Measurements from ENCODE around the gene GOSR1. TPM values are rescaled to one million over a fixed set of nuclear protein-coding genes. Genes with fewer than 3 reads are reported as not detected.

GOSR1 gene
- total and polyA plus RNA-seq, 2 donors (not counting 3 experiments of a cell fraction or from before 2014, with no cell fraction given) = 13.8 to 41.0 TPM

DNA sequence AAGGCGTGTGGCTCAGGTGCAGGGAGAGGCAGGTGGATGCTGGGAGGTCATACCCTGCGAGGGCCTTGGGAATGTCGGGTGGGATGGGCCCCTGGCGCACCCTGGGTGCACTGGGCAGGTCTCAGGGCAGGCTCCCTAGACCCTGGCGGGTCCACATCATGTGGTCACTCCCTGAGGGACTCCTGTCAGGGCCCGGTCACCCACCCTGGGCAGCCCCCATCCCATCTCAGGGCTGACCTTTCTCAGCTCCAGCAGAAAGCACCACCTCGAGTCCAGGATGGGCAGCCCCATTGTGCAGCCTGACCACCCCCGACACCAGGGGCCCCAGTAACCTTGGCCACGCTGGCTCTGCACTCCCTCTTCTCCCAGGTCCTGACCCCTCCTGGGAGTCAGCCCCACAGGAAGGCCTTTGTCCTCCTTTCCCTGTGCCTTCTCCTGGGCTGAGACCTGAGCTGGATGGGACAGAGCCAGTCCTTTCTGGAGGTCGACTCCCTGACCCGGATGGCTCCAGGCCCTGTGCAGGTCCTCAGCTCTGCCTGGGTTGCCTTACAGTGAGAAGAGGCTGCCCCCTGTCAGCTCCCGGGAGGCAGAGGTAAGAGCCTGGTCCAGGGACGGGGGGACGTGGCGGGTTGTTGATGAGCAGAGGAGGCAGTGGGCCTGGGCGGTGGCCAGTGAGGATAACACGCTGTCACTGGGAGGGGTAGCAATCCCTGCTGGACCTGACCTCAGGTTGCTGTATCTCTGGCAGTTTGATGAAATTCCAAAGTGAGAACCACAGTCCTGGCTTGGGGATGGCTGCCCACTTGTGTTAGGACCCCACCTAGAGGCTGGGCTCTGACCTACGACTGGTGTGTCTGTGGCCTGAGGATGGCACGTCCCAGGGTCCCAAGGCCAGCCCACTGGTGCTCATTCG lies 77.9 kb downstream of the GOSR1 start:
- no peak overlapping the region for H3K4me3 ChIP-seq (replicated peaks in 1 of 3; ENCODE audit: insufficient read depth in 1 of 3, low read depth in 1 of 3, low read length in 3 of 3)
- TF ChIP-seq POLR2AphosphoS5 (IDR thresholded peaks at IDR 0.05; ENCODE audit: insufficient read depth, low read depth, low read length) (no peak), CTCF (IDR thresholded peaks at IDR 0.05; ENCODE audit: extremely low read depth in 1 of 2, insufficient read depth in 1 of 2, low read depth in 1 of 2, low read length in 2 of 2) (peak; percentile 13 to 51)
- ChIA-PET POLR2A (no interaction called here), CTCF (interaction anchor here (0.7 to 2.5 kb wide), 8 partner anchors 13 to 219 kb away, joined by 3 to 16 read pairs (median 4); partner anchors contain the start of gene GOSR1)
- H3K9me3 ChIP-seq (replicated peaks; ENCODE audit: control insufficient read depth, insufficient read depth, low read length) = no peaks in the 10 kb centered on the region
- H3K4me2 ChIP-seq (ENCODE audit: insufficient read depth, low read length) = no peak overlapping the region
- dilution Hi-C loops (cut with MboI; ENCODE audit: extremely low pct_ligation_motif_present, low sequenced_read_pairs) (no loop called here), intact Hi-C loops (cut with micrococcal nuclease) (loop anchor here (1.0 kb wide), 1 partner anchor 78 kb away; the partner anchor contains the start of gene GOSR1)
- no peaks in the 10 kb centered on the region for H3K9me1 ChIP-seq (replicated peaks; ENCODE audit: control insufficient read depth, extremely low read depth, insufficient read depth, low read length)
- no peak for FAIRE-seq
- H3K27ac ChIP-seq (ENCODE audit: insufficient read depth, low read depth, low read length) = no peak overlapping the region
- H2AFZ ChIP-seq (ENCODE audit: low read depth, low read length) = no peak overlapping the region
- H3K36me3 ChIP-seq (ENCODE audit: control insufficient read depth in 2 of 2, extremely low read depth in 1 of 2, insufficient read depth in 2 of 2, low read length in 2 of 2) = no peaks in the 10 kb centered on the region
- no TSS peak for BruUV-seq (replicated peaks)
- H3K27me3 ChIP-seq (ENCODE audit: control insufficient read depth in 2 of 2, insufficient read depth in 2 of 2, low read length in 2 of 2) = no peaks in the 10 kb centered on the region
- DNase-seq (ENCODE audit: low read depth, low spot score) = peak; percentile 34
- H3K79me2 ChIP-seq (ENCODE audit: control insufficient read depth, insufficient read depth, low read length) = no peaks in the 10 kb centered on the region
- no peaks in the 10 kb centered on the region for H3K4me1 ChIP-seq (ENCODE audit: control insufficient read depth, extremely low read depth, insufficient read depth, low read length)
- H4K20me1 ChIP-seq (replicated peaks; ENCODE audit: control insufficient read depth, extremely low read depth, insufficient read depth, low read length) = no peaks in the 10 kb centered on the region
- H3K9ac ChIP-seq (replicated peaks; ENCODE audit: extremely low read depth, insufficient read depth, low read length) = no peak overlapping the region

GRCh38 chr17:30555942-30556341 lies 78.7 kb downstream of the GOSR1 start:
- H3K9ac ChIP-seq (replicated peaks; ENCODE audit: extremely low read depth, insufficient read depth, low read length) = no peak overlapping the region
- H3K27ac ChIP-seq (ENCODE audit: insufficient read depth, low read depth, low read length) = no peak overlapping the region
- dilution Hi-C loops (cut with MboI; ENCODE audit: extremely low pct_ligation_motif_present, low sequenced_read_pairs) (no loop called here), intact Hi-C loops (cut with micrococcal nuclease) (loop anchor here (1.0 kb wide), 1 partner anchor 79 kb away; the partner anchor contains the start of gene GOSR1)
- H3K4me1 ChIP-seq (ENCODE audit: control insufficient read depth, extremely low read depth, insufficient read depth, low read length) = no peaks in the 10 kb centered on the region
- no peak overlapping the region for H3K4me3 ChIP-seq (replicated peaks in 1 of 3; ENCODE audit: insufficient read depth in 1 of 3, low read depth in 1 of 3, low read length in 3 of 3)
- POLR2A ChIA-PET = no interaction called here
- H3K4me2 ChIP-seq (ENCODE audit: insufficient read depth, low read length) = no peak overlapping the region
- H3K9me3 ChIP-seq (replicated peaks; ENCODE audit: control insufficient read depth, insufficient read depth, low read length) = no peaks in the 10 kb centered on the region
- FAIRE-seq (no peak), DNase-seq (ENCODE audit: low read depth, low spot score) (no peak)
- no peaks in the 10 kb centered on the region for H3K79me2 ChIP-seq (ENCODE audit: control insufficient read depth, insufficient read depth, low read length)
- TF ChIP-seq FOS (IDR thresholded peaks at IDR 0.05; ENCODE audit: borderline replicate concordance, insufficient read depth, low read length) (no peak), POLR2A (IDR thresholded peaks at IDR 0.05; ENCODE audit: low read depth, low read length) (no peak), MYC (IDR thresholded peaks at IDR 0.05; ENCODE audit: low read depth, low read length) (no peak), CTCF (IDR thresholded peaks at IDR 0.05; ENCODE audit: extremely low read depth in 1 of 2, insufficient read depth in 1 of 2, low read depth in 1 of 2, low read length in 2 of 2) (no peak), JUN (IDR thresholded peaks at IDR 0.05; ENCODE audit: borderline replicate concordance, insufficient read depth, insufficient read length, low read depth) (no peak), GATA2 (IDR thresholded peaks at IDR 0.05; ENCODE audit: insufficient read depth, insufficient read length, low read depth, low read length) (no peak), POLR2AphosphoS5 (IDR thresholded peaks at IDR 0.05; ENCODE audit: insufficient read depth, low read depth, low read length) (no peak), EZH2 (IDR thresholded peaks at IDR 0.05; ENCODE audit: borderline replicate concordance, low read depth, low read length, severe bottlenecking) (no peak)
- TF ChIP-seq, protein P1, sequence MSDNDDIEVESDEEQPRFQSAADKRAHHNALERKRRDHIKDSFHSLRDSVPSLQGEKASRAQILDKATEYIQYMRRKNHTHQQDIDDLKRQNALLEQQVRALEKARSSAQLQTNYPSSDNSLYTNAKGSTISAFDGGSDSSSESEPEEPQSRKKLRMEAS (IDR thresholded peaks at IDR 0.05; ENCODE audit: insufficient read depth, insufficient read length) = no peak
- H3K9me1 ChIP-seq (replicated peaks; ENCODE audit: control insufficient read depth, extremely low read depth, insufficient read depth, low read length) = no peaks in the 10 kb centered on the region
- no peak overlapping the region for H2AFZ ChIP-seq (ENCODE audit: low read depth, low read length)
- no TSS peak for BruUV-seq (replicated peaks)
- CTCF ChIA-PET = interaction anchor here (1.4 to 2.5 kb wide), 5 partner anchors 14 to 220 kb away, joined by 3 to 16 read pairs (median 4); partner anchors contain the start of gene GOSR1
- H4K20me1 ChIP-seq (replicated peaks; ENCODE audit: control insufficient read depth, extremely low read depth, insufficient read depth, low read length) = no peaks in the 10 kb centered on the region
- no peaks in the 10 kb centered on the region for H3K27me3 ChIP-seq (ENCODE audit: control insufficient read depth in 2 of 2, insufficient read depth in 2 of 2, low read length in 2 of 2)
- no peaks in the 10 kb centered on the region for H3K36me3 ChIP-seq (ENCODE audit: control insufficient read depth in 2 of 2, extremely low read depth in 1 of 2, insufficient read depth in 2 of 2, low read length in 2 of 2)
